ENCODE data around the gene ZFP82.

DNA sequence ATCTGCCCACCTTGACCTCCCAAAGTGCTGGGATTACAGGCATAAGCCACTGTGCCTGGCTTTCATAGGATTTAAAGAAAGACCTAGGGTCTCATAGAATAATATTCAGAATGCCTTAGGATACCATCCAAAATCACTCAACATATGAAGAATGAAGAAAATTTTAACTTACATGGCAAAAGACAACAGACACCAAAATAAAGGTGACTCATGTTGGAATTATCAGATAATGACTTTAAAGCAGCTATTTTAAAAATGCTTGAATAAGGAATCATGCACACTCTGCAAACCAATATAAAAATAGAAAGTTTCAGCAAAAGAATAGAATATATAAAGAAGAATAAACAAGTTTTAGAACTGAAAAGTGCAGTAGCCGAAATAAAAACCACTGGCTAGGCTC, 41.6 kb upstream of the ZFP82 start:
- TF ChIP-seq POLR2AphosphoS5 (IDR thresholded peaks at IDR 0.05; ENCODE audit: low read depth, low read length) (no peak), TCF7L2 (IDR thresholded peaks at IDR 0.05; ENCODE audit: low read depth, low read length) (no peak), SIN3A (IDR thresholded peaks at IDR 0.05; ENCODE audit: borderline replicate concordance, insufficient read depth, low read depth, low read length) (no peak)
- TF ChIP-seq, protein P1, sequence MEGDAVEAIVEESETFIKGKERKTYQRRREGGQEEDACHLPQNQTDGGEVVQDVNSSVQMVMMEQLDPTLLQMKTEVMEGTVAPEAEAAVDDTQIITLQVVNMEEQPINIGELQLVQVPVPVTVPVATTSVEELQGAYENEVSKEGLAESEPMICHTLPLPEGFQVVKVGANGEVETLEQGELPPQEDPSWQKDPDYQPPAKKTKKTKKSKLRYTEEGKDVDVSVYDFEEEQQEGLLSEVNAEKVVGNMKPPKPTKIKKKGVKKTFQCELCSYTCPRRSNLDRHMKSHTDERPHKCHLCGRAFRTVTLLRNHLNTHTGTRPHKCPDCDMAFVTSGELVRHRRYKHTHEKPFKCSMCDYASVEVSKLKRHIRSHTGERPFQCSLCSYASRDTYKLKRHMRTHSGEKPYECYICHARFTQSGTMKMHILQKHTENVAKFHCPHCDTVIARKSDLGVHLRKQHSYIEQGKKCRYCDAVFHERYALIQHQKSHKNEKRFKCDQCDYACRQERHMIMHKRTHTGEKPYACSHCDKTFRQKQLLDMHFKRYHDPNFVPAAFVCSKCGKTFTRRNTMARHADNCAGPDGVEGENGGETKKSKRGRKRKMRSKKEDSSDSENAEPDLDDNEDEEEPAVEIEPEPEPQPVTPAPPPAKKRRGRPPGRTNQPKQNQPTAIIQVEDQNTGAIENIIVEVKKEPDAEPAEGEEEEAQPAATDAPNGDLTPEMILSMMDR (IDR thresholded peaks at IDR 0.05), result no peak
- TF ChIP-seq, protein P2, sequence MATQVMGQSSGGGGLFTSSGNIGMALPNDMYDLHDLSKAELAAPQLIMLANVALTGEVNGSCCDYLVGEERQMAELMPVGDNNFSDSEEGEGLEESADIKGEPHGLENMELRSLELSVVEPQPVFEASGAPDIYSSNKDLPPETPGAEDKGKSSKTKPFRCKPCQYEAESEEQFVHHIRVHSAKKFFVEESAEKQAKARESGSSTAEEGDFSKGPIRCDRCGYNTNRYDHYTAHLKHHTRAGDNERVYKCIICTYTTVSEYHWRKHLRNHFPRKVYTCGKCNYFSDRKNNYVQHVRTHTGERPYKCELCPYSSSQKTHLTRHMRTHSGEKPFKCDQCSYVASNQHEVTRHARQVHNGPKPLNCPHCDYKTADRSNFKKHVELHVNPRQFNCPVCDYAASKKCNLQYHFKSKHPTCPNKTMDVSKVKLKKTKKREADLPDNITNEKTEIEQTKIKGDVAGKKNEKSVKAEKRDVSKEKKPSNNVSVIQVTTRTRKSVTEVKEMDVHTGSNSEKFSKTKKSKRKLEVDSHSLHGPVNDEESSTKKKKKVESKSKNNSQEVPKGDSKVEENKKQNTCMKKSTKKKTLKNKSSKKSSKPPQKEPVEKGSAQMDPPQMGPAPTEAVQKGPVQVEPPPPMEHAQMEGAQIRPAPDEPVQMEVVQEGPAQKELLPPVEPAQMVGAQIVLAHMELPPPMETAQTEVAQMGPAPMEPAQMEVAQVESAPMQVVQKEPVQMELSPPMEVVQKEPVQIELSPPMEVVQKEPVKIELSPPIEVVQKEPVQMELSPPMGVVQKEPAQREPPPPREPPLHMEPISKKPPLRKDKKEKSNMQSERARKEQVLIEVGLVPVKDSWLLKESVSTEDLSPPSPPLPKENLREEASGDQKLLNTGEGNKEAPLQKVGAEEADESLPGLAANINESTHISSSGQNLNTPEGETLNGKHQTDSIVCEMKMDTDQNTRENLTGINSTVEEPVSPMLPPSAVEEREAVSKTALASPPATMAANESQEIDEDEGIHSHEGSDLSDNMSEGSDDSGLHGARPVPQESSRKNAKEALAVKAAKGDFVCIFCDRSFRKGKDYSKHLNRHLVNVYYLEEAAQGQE (IDR thresholded peaks at IDR 0.05; ENCODE audit: insufficient read depth in 1 of 2, low read depth in 2 of 2, low read length in 1 of 2), result no peak

All from Panc1 (cell line).